Measurements from ENCODE around the gene BTBD8.

Gene BTBD8

DNA sequence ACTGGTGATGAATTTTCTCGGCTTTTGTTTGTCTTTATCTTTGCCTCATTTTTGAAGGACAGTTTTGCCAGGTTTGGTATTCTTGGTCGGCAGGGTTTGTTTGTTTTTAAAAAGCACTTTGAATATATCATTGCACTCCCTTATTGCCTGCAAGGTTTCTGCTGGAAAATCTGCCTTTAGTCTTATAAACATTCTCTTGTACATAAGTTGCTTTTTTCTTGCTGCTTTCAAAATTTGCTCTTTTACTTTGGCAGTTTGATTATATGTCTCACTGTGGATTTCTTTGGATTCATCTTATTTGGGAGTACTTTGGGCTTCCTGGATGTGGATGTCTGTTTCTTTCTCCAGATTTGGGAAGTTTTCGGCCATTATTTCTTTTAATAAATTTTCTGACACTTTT lies 79.4 kb downstream of the BTBD8 start:
- H3K36me3 ChIP-seq (ENCODE audit: low read length): no peaks in the 10 kb centered on the region
- no peaks in the 10 kb centered on the region for H4K20me1 ChIP-seq (ENCODE audit: low read depth, low read length)
- TF ChIP-seq, protein P1, sequence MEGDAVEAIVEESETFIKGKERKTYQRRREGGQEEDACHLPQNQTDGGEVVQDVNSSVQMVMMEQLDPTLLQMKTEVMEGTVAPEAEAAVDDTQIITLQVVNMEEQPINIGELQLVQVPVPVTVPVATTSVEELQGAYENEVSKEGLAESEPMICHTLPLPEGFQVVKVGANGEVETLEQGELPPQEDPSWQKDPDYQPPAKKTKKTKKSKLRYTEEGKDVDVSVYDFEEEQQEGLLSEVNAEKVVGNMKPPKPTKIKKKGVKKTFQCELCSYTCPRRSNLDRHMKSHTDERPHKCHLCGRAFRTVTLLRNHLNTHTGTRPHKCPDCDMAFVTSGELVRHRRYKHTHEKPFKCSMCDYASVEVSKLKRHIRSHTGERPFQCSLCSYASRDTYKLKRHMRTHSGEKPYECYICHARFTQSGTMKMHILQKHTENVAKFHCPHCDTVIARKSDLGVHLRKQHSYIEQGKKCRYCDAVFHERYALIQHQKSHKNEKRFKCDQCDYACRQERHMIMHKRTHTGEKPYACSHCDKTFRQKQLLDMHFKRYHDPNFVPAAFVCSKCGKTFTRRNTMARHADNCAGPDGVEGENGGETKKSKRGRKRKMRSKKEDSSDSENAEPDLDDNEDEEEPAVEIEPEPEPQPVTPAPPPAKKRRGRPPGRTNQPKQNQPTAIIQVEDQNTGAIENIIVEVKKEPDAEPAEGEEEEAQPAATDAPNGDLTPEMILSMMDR (IDR thresholded peaks at IDR 0.05; ENCODE audit: insufficient read depth, low read length, poor library complexity, severe bottlenecking): no peak
- TF ChIP-seq EZH2phosphoT487 (conservative IDR thresholded peaks at IDR 0.05; ENCODE audit: low read length): no peak
- H3K27me3 ChIP-seq (ENCODE audit: low read length): no peaks in the 10 kb centered on the region
- no peak overlapping the region for H3K9ac ChIP-seq (ENCODE audit: low read length)
- no peaks in the 10 kb centered on the region for H3K9me2 ChIP-seq (replicated peaks; ENCODE audit: insufficient read depth, low read length)
- H3K27ac ChIP-seq (ENCODE audit: low read depth, low read length): no peak overlapping the region
- no peak overlapping the region for H3K4me2 ChIP-seq (ENCODE audit: low read depth, low read length, poor library complexity, severe bottlenecking)
- no peaks in the 10 kb centered on the region for H3F3A ChIP-seq (ENCODE audit: insufficient read depth)
- no peak overlapping the region for H2AFZ ChIP-seq (ENCODE audit: low read depth, low read length, severe bottlenecking)
- peaks cover 3% of the 10 kb centered on the region; the same call in 1 of the 2 replicates for H3K9me3 ChIP-seq (ENCODE audit: insufficient read depth, low read length)
- H3K4me3 ChIP-seq (ENCODE audit: insufficient read depth, low read length, poor library complexity, severe bottlenecking): no peak overlapping the region
- H3K79me2 ChIP-seq (ENCODE audit: insufficient read depth, low read length): no peaks in the 10 kb centered on the region

DNA sequence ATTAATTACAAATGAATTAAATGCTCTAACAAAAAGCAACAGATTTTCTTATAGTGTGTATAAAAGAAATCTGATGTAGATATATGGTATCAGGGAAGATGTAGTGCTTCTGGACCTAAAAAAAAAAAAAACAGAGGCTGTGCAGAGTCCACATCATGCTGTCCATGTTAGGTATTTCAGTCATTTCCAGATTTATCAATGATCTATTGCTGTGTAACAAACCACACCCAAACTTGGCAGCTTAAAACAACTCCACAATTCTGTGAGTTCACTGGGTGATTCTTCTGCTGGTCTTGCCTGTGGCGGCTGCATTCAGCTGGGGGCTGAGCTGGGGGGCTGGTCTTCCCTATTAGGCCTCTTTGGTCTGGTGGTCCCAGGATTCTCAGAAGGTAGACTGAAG lies 85.2 kb downstream of the BTBD8 start:
- Histone ChIP-seq H3K36me3 (ENCODE audit: low read length) (no peaks in the 10 kb centered on the region), H3K27me3 (ENCODE audit: low read length) (no peaks in the 10 kb centered on the region), H2AFZ (ENCODE audit: low read depth, low read length, severe bottlenecking) (no peak overlapping the region), H4K20me1 (ENCODE audit: low read depth, low read length) (no peaks in the 10 kb centered on the region), H3K9ac (ENCODE audit: low read length) (no peak overlapping the region), H3K9me2 (replicated peaks; ENCODE audit: insufficient read depth, low read length) (no peaks in the 10 kb centered on the region), H3K79me2 (ENCODE audit: insufficient read depth, low read length) (no peaks in the 10 kb centered on the region), H3F3A (ENCODE audit: insufficient read depth) (no peaks in the 10 kb centered on the region), H3K27ac (ENCODE audit: low read depth, low read length) (no peak overlapping the region), H3K9me3 (ENCODE audit: insufficient read depth, low read length) (no peaks in the 10 kb centered on the region), H3K4me2 (ENCODE audit: low read depth, low read length, poor library complexity, severe bottlenecking) (no peak overlapping the region), H3K4me3 (ENCODE audit: insufficient read depth, low read length, poor library complexity, severe bottlenecking) (no peak overlapping the region)
- no peak for TF ChIP-seq EZH2phosphoT487 (conservative IDR thresholded peaks at IDR 0.05; ENCODE audit: low read length)
- TF ChIP-seq, protein P1 (IDR thresholded peaks at IDR 0.05; ENCODE audit: insufficient read depth, low read length, poor library complexity, severe bottlenecking): no peak

DNA sequence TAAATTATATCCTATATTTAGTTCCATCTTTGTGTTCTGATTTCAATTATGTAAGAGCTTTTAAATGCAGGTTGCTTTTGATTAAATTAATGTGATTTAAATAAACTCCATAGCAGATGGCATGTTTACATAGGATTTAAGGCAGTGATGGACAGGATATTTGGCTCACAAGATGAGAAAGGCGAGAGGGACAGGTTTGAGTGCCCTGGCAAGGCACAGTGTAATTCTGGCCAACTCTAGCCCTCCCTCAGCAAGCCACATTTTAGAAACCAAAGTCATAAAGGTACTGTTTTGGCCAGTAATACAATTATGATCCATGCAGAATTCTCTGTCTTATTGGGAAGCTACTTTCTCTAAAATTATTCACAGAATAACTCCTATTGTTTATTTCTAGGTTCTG lies 87.0 kb downstream of the BTBD8 start:
- H3K9me2 ChIP-seq (replicated peaks; ENCODE audit: insufficient read depth, low read length): no peaks in the 10 kb centered on the region
- no peaks in the 10 kb centered on the region for H4K20me1 ChIP-seq (ENCODE audit: low read depth, low read length)
- no peak overlapping the region for H3K9ac ChIP-seq (ENCODE audit: low read length)
- H3K9me3 ChIP-seq (ENCODE audit: insufficient read depth, low read length): no peaks in the 10 kb centered on the region
- H3K4me2 ChIP-seq (ENCODE audit: low read depth, low read length, poor library complexity, severe bottlenecking): no peak overlapping the region
- H3F3A ChIP-seq (ENCODE audit: insufficient read depth): no peaks in the 10 kb centered on the region
- H2AFZ ChIP-seq (ENCODE audit: low read depth, low read length, severe bottlenecking): no peak overlapping the region
- H3K27ac ChIP-seq (ENCODE audit: low read depth, low read length): no peak overlapping the region
- no peaks in the 10 kb centered on the region for H3K36me3 ChIP-seq (ENCODE audit: low read length)
- H3K4me3 ChIP-seq (ENCODE audit: insufficient read depth, low read length, poor library complexity, severe bottlenecking): no peak overlapping the region
- H3K27me3 ChIP-seq (ENCODE audit: low read length): no peaks in the 10 kb centered on the region
- no peak for TF ChIP-seq EZH2phosphoT487 (conservative IDR thresholded peaks at IDR 0.05; ENCODE audit: low read length)
- H3K79me2 ChIP-seq (ENCODE audit: insufficient read depth, low read length): no peaks in the 10 kb centered on the region

DNA sequence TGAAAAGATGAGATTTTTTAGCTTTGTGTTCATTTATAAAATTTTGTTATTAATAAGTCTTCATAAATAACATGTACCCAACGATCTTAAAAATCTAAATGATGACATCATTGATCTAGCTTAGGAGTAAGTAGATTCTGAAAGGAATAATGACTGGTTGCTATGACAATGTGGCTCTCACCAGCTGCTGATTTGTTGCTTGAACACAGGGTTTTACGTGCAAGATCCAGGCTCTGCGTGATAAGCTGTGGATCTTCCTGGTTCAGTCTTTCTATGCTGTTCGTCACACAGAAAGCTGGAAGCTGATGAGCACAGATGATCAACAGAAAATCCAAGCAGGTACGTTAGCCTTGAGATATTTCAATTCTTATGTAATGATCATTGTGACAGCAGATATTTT lies 88.5 kb downstream of the BTBD8 start:
- TF ChIP-seq, protein P1 (IDR thresholded peaks at IDR 0.05; ENCODE audit: insufficient read depth, low read length, poor library complexity, severe bottlenecking): no peak
- no peak for TF ChIP-seq EZH2phosphoT487 (conservative IDR thresholded peaks at IDR 0.05; ENCODE audit: low read length)
- no peaks in the 10 kb centered on the region for H3F3A ChIP-seq (ENCODE audit: insufficient read depth)
- no peaks in the 10 kb centered on the region for H3K79me2 ChIP-seq (ENCODE audit: insufficient read depth, low read length)
- H3K4me3 ChIP-seq (ENCODE audit: insufficient read depth, low read length, poor library complexity, severe bottlenecking): no peak overlapping the region
- no peak overlapping the region for H3K4me2 ChIP-seq (ENCODE audit: low read depth, low read length, poor library complexity, severe bottlenecking)
- no peaks in the 10 kb centered on the region for H4K20me1 ChIP-seq (ENCODE audit: low read depth, low read length)
- no peaks in the 10 kb centered on the region for H3K36me3 ChIP-seq (ENCODE audit: low read length)
- no peaks in the 10 kb centered on the region for H3K27me3 ChIP-seq (ENCODE audit: low read length)
- no peak overlapping the region for H3K27ac ChIP-seq (ENCODE audit: low read depth, low read length)
- H3K9me3 ChIP-seq (ENCODE audit: insufficient read depth, low read length): no peaks in the 10 kb centered on the region
- no peak overlapping the region for H2AFZ ChIP-seq (ENCODE audit: low read depth, low read length, severe bottlenecking)
- no peak overlapping the region for H3K9ac ChIP-seq (ENCODE audit: low read length)
- no peaks in the 10 kb centered on the region for H3K9me2 ChIP-seq (replicated peaks; ENCODE audit: insufficient read depth, low read length)

Measured in SU-DHL-6 (cell line).